ENCODE data around the gene MOB3B. TPM values are rescaled to one million over a fixed set of nuclear protein-coding genes. Genes with fewer than 3 reads are reported as not detected.

MOB3B gene
- total and polyA plus RNA-seq, 2 of the 13 experiments (the other 11 are each of a cell fraction or from before 2014, with no cell fraction given) = 0.03 to 0.09 TPM

DNA sequence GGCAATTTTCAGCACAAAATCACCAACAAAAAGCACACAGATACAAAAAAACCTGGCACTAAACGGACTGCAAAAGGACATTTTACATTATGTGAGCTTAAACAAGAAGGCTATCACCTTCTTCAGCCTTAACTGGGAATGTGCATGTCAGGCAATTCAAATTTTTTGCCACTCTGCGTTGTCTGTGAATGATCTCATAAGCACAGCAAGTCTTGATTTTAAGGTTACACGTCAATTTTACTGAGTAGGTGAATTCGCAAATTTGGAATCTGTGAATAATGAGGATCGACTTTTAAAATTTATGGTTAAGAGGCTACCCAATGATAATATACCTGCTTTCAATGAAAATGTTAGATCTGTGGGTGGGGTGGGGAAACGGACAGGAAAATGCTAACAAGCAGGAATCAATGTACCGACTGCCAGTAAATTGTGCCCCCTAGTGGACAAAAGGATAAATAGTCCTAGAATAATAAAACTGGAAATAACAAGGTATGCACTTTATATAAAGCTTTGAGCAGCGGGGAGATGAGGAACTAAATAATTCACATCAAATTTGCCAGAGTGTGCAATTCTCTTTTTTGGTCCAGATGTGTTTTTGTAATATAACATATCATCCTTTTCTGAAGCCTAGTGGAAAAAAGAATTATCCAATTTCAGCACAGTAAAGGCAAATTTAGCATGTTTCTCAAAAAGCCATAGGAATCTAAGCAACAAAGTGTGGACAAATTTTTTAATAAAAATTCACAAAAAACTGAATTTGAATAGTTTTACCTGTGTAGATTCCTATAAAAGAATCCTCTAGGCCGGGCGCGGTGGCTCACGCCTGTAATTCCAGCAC lies 253.2 kb downstream of the MOB3B start (continued):
- TF ChIP-seq, protein P1, sequence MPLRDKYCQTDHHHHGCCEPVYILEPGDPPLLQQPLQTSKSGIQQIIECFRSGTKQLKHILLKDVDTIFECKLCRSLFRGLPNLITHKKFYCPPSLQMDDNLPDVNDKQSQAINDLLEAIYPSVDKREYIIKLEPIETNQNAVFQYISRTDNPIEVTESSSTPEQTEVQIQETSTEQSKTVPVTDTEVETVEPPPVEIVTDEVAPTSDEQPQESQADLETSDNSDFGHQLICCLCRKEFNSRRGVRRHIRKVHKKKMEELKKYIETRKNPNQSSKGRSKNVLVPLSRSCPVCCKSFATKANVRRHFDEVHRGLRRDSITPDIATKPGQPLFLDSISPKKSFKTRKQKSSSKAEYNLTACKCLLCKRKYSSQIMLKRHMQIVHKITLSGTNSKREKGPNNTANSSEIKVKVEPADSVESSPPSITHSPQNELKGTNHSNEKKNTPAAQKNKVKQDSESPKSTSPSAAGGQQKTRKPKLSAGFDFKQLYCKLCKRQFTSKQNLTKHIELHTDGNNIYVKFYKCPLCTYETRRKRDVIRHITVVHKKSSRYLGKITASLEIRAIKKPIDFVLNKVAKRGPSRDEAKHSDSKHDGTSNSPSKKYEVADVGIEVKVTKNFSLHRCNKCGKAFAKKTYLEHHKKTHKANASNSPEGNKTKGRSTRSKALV (CRISPR knock-in tag; IDR thresholded peaks at IDR 0.05) = no peak
- no peak for TF ChIP-seq POLR2G (IDR thresholded peaks at IDR 0.05; ENCODE audit: low read depth, low read length)
- TF ChIP-seq SMC3 (IDR thresholded peaks at IDR 0.05; ENCODE audit: low read length) = peak; percentile 57; the same call in 1 of the 2 replicates
- TF ChIP-seq, protein P2, sequence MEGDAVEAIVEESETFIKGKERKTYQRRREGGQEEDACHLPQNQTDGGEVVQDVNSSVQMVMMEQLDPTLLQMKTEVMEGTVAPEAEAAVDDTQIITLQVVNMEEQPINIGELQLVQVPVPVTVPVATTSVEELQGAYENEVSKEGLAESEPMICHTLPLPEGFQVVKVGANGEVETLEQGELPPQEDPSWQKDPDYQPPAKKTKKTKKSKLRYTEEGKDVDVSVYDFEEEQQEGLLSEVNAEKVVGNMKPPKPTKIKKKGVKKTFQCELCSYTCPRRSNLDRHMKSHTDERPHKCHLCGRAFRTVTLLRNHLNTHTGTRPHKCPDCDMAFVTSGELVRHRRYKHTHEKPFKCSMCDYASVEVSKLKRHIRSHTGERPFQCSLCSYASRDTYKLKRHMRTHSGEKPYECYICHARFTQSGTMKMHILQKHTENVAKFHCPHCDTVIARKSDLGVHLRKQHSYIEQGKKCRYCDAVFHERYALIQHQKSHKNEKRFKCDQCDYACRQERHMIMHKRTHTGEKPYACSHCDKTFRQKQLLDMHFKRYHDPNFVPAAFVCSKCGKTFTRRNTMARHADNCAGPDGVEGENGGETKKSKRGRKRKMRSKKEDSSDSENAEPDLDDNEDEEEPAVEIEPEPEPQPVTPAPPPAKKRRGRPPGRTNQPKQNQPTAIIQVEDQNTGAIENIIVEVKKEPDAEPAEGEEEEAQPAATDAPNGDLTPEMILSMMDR (CRISPR knock-in tag; IDR thresholded peaks at IDR 0.05) = peak; percentile 73
- TF ChIP-seq ADNP (CRISPR knock-in tag; IDR thresholded peaks at IDR 0.05) = no peak
- no peak for TF ChIP-seq FOXP1 (IDR thresholded peaks at IDR 0.05)
- TF ChIP-seq FOXP1 (CRISPR knock-in tag; IDR thresholded peaks at IDR 0.05) = no peak
- TF ChIP-seq ZNF530 (CRISPR knock-in tag; IDR thresholded peaks at IDR 0.05; ENCODE audit: low read depth) = no peak

Other genes starting within 250 kb of the MOB3B start
- not detected in 2 replicates for gene EQTN, start 232.7 kb downstream of the MOB3B start, total RNA-seq (2016; rRNA removed; fragmentation: Illumina TruSeq; extraction: Trizol)
- gene EQTN, start 232.7 kb downstream of the MOB3B start, polyA plus RNA-seq (2011; rRNA removed) = not detected in 2 replicates
- not detected in 2 replicates for gene IFNK, start 5.5 kb downstream of the MOB3B start, total RNA-seq (2016; rRNA removed; fragmentation: Illumina TruSeq; extraction: Trizol)
- not detected in 2 replicates for gene IFNK, start 5.5 kb downstream of the MOB3B start, polyA plus RNA-seq (2011; rRNA removed)
- 3.1 and 4.5 TPM in 2 replicates for gene C9orf72, start 43.7 kb upstream of the MOB3B start, total RNA-seq (2016; rRNA removed; fragmentation: Illumina TruSeq; extraction: Trizol)
- 5.2 and 5.9 TPM in 2 replicates for gene C9orf72, start 43.7 kb upstream of the MOB3B start, polyA plus RNA-seq (2011; rRNA removed)

Data from HepG2 (cell line).